Parathyroid adenoma (tissue), 2 donors: ENCODE results near the gene USP12.

Experiments used
- H2AFZ ChIP-seq: fragments of 300-600 bp; sonication (generic); one replicate; pipeline ENCODE4 v1.7.0; 2017; ENCODE audit warnings: antibody characterized with exemption, mild to moderate bottlenecking
- H3K27ac ChIP-seq: fragments of 300-600 bp; sonication (generic); one replicate; pipeline ENCODE4 v1.7.0; 2017
- H3K27me3 ChIP-seq: fragments of 300-600 bp; sonication (generic); one replicate; pipeline ENCODE4 v1.7.0; 2017; ENCODE audit warnings: low read length; ENCODE audit not compliant: control insufficient read depth, insufficient read depth
- H3K36me3 ChIP-seq: fragments of 300-600 bp; sonication (generic); one replicate; pipeline ENCODE4 v1.7.0; 2017; ENCODE audit warnings: low read length; ENCODE audit not compliant: control insufficient read depth, insufficient read depth
- H3K4me1 ChIP-seq: fragments of 300-600 bp; sonication (generic); one replicate; pipeline ENCODE4 v1.7.0; 2017; ENCODE audit warnings: control low read depth
- H3K4me2 ChIP-seq: fragments of 300-600 bp; sonication (generic); one replicate; pipeline ENCODE4 v1.7.0; 2017; ENCODE audit warnings: low read length
- H3K4me3 ChIP-seq: fragments of 300-600 bp; sonication (generic); one replicate; pipeline ENCODE4 v1.7.0; 2017; ENCODE audit warnings: low read depth, low read length
- H3K79me2 ChIP-seq: fragments of 300-600 bp; sonication (generic); one replicate; pipeline ENCODE4 v1.7.0; 2017; ENCODE audit warnings: control low read depth
- H3K9ac ChIP-seq: fragments of 300-600 bp; sonication (generic); one replicate; pipeline ENCODE4 v1.7.0; 2017; ENCODE audit warnings: mild to moderate bottlenecking
- H3K9me3 ChIP-seq: fragments of 300-600 bp; sonication (generic); one replicate; pipeline ENCODE4 v1.7.0; 2017; ENCODE audit warnings: low read length; ENCODE audit not compliant: control insufficient read depth
- CTCF ChIP-seq: fragments of 300-600 bp; sonication (generic); IDR thresholded peaks from one replicate; pipeline ENCODE4 v1.7.0; 2017; ENCODE audit warnings: antibody characterized with exemption, mild to moderate bottlenecking
- donor health status: primary hyperparathyroidism.

USP12 gene

DNA sequence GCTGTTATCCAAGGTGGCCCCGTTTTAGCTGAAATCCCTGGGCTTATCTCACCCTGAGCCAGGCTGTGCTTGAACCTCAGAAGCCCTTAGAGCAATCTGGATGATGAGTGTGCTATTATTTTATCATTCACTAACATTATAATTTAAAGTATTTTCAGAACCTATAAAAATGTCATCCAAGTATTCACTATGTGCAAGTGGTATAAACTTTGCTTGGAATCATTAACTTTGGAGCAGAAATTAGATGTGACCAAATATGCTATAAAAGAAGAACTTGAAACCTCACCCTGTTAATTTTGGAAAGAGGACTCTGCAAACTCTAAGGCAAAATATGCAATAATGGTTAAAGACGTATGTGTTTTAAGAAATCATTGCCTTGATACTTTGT, 147.5 kb downstream of the USP12 start:
- Histone ChIP-seq H3K27ac (no peak overlapping the region), H3K9ac (no peak overlapping the region), H3K9me3 (no peaks in the 10 kb centered on the region), H2AFZ (no peak overlapping the region), H3K27me3 (no peaks in the 10 kb centered on the region), H3K36me3 (no peaks in the 10 kb centered on the region), H3K79me2 (no peaks in the 10 kb centered on the region), H3K4me3 (no peak overlapping the region), H3K4me1 (no peaks in the 10 kb centered on the region), H3K4me2 (no peak overlapping the region)
- no peak for TF ChIP-seq CTCF

GRCh38 chr13:27023385-27024073, 148.1 kb downstream of the USP12 start:
- H3K9ac ChIP-seq: no peak overlapping the region
- H3K9me3 ChIP-seq: no peaks in the 10 kb centered on the region
- H3K4me1 ChIP-seq: no peaks in the 10 kb centered on the region
- H3K36me3 ChIP-seq: no peaks in the 10 kb centered on the region
- TF ChIP-seq CTCF: no peak
- no peaks in the 10 kb centered on the region for H3K27me3 ChIP-seq
- H3K4me3 ChIP-seq: no peak overlapping the region
- no peak overlapping the region for H3K4me2 ChIP-seq
- H2AFZ ChIP-seq: no peak overlapping the region
- H3K27ac ChIP-seq: no peak overlapping the region
- no peaks in the 10 kb centered on the region for H3K79me2 ChIP-seq

DNA sequence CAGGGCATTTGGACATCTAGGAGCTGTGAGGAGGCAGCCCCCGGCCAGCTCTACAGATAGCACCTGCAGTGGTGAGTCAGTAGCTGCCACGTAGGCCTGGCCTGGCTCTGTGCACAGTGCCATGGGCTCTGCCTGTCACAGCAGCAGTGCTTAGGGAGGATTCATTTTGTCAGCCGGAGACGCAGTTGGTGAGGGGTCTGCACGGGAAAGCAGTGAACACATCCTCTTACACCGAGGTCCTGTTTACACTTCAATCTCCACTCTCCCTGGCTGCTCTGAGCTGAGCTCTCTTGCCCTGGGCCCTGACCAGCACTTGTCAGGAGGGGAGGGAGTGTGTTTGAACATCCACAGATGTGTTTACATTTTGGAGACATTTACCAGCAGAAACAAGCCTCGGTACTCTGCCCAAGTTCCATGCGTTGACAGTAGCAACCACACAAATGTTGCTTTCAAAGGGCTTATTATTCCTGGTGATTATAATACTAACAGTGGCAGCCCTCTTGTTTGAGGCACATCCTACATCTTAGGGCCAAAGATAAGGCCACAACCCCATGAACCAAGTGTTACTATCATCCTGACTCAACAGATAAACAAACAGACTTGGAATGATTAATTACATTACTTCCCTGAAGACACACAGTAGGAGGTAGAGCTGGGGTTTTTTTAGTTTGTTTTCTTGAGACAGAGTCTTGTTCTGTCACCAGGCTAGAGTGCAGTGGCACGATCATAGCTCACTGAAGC, 148.9 kb downstream of the USP12 start:
- no peak for TF ChIP-seq CTCF
- no peak overlapping the region for H3K4me2 ChIP-seq
- no peaks in the 10 kb centered on the region for H3K4me1 ChIP-seq
- H2AFZ ChIP-seq: no peak overlapping the region
- no peak overlapping the region for H3K9ac ChIP-seq
- H3K9me3 ChIP-seq: no peaks in the 10 kb centered on the region
- no peaks in the 10 kb centered on the region for H3K79me2 ChIP-seq
- no peaks in the 10 kb centered on the region for H3K36me3 ChIP-seq
- no peak overlapping the region for H3K27ac ChIP-seq
- no peak overlapping the region for H3K4me3 ChIP-seq
- no peaks in the 10 kb centered on the region for H3K27me3 ChIP-seq

DNA sequence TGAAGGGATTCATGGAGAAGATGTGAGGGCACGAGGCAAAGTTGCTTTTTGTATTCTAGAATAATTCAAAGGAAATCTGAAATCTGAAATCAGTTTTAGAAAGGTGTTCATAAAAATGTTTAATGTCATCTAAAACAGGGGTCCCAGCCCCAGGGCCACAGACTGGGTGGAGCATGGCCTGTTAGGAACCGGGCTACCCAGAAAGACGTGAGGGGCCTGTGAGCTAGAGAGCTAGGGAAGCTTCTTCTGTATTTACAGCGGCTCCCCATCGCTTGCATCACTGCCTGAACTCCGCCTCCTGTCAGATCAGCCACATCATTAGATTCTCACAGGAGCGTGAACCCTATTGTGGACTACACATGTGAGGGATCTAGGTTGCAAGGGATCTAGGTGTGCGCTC, 151.2 kb downstream of the USP12 start:
- H3K79me2 ChIP-seq: no peaks in the 10 kb centered on the region
- no peaks in the 10 kb centered on the region for H3K27me3 ChIP-seq
- H2AFZ ChIP-seq: no peak overlapping the region
- TF ChIP-seq CTCF: no peak
- no peaks in the 10 kb centered on the region for H3K36me3 ChIP-seq
- no peak overlapping the region for H3K4me3 ChIP-seq
- H3K9me3 ChIP-seq: no peaks in the 10 kb centered on the region
- no peak overlapping the region for H3K27ac ChIP-seq
- H3K9ac ChIP-seq: no peak overlapping the region
- H3K4me2 ChIP-seq: no peak overlapping the region
- no peaks in the 10 kb centered on the region for H3K4me1 ChIP-seq
